CD8-positive, alpha-beta memory T cell (primary cell): ENCODE results near the gene CTNNA1. TPM values are rescaled to one million over a fixed set of nuclear protein-coding genes. Genes with fewer than 3 reads are reported as not detected.
"Not testable (repeated sequence)": the region's sequence is repeated elsewhere in the genome, so short reads cannot be mapped to it uniquely, and the experiment has no call there.

Experiments used
- CTCF ChIA-PET: fragments of 350-600 bp; sonication (Branson Sonifier 250); formaldehyde crosslinking; loops from one replicate; lab custom pipeline; 2021; ENCODE audit warnings: antibody characterized with exemption; lab: Charles Lee
- POLR2A ChIA-PET: fragments of 350-600 bp; sonication (Branson Sonifier 250); formaldehyde crosslinking; loops from one replicate; lab custom pipeline; 2021; ENCODE audit warnings: antibody characterized with exemption; lab: Charles Lee
- DNase-seq, 5 donors: peaks; one replicate each; pipeline versions ENCODE4 v3.0.0 to v3.0.0-alpha.2; 2020 to 2022; ENCODE audit warnings: mixed read lengths in 1 of 5
- H3K27ac ChIP-seq: one replicate; pipeline ENCODE4 v1.7.0; 2013; ENCODE audit warnings: low read depth, mild to moderate bottlenecking, low read length, moderate library complexity
- H3K27me3 ChIP-seq: 2 replicates; pipeline ENCODE4 v1.7.0; 2013; ENCODE audit warnings: low read length, mild to moderate bottlenecking; ENCODE audit not compliant: insufficient read depth, poor library complexity, severe bottlenecking
- H3K36me3 ChIP-seq: 2 replicates; pipeline ENCODE4 v1.7.0; 2013; ENCODE audit warnings: mild to moderate bottlenecking, low read length, moderate library complexity; ENCODE audit not compliant: insufficient read depth
- H3K4me1 ChIP-seq: 2 replicates; pipeline ENCODE4 v1.7.0; 2013; ENCODE audit warnings: mild to moderate bottlenecking, low read length, moderate library complexity; ENCODE audit not compliant: insufficient read depth
- H3K4me3 ChIP-seq: 2 replicates; pipeline ENCODE4 v1.7.0; 2013; ENCODE audit warnings: mild to moderate bottlenecking, low read length
- H3K9me3 ChIP-seq: 2 replicates; pipeline ENCODE4 v1.7.0; 2013; ENCODE audit warnings: mild to moderate bottlenecking, low read length
- H3K27ac Mint-ChIP-seq, 8 donors: one replicate each; pipeline ENCODE4 v1.8.0; 2020 to 2021; ENCODE audit warnings: mixed read lengths in 8 of 8, mild to moderate bottlenecking in 6 of 8, inconsistent platforms in 3 of 8, moderate library complexity in 3 of 8
- H3K27me3 Mint-ChIP-seq, 2 donors: one replicate each; pipeline ENCODE4 v1.8.0; 2020 to 2021; ENCODE audit warnings: mixed read lengths in 2 of 2, mild to moderate bottlenecking in 1 of 2, moderate library complexity in 1 of 2
- H3K36me3 Mint-ChIP-seq, 3 donors: one replicate each; pipeline ENCODE4 v1.8.0; 2020 to 2021; ENCODE audit warnings: mixed read lengths in 3 of 3, inconsistent platforms in 1 of 3, mild to moderate bottlenecking in 1 of 3
- H3K4me1 Mint-ChIP-seq, 3 donors: one replicate each; pipeline ENCODE4 v1.8.0; 2020 to 2021; ENCODE audit warnings: mixed read lengths in 3 of 3, inconsistent platforms in 1 of 3, mild to moderate bottlenecking in 1 of 3
- H3K4me3 Mint-ChIP-seq, 7 donors: one replicate each; pipeline ENCODE4 v1.8.0; 2020 to 2021; ENCODE audit warnings: mixed read lengths in 7 of 7, mild to moderate bottlenecking in 6 of 7, moderate library complexity in 4 of 7, inconsistent platforms in 2 of 7
- H3K9me3 Mint-ChIP-seq, 5 donors: one replicate each; pipeline ENCODE4 v1.8.0; 2020 to 2022; ENCODE audit warnings: mixed read lengths in 5 of 5, mild to moderate bottlenecking in 3 of 5, moderate library complexity in 2 of 5, inconsistent platforms in 1 of 5
- polyA plus RNA-seq: library from polyadenylated mRNA; unstranded; fragments of 300-500 nt; fragmentation: Illumina TruSeq; gene quantifications from one replicate; pipeline ENCODE4 v1.2.3, GENCODE V29; 2021
- total RNA-seq, 2 experiments: library from RNA; stranded (reverse); gene quantifications; one replicate each; pipeline ENCODE4 v1.2.3, GENCODE V29; 2021

The CTNNA1 gene
- total and polyA plus RNA-seq, 3 experiments from 2014 or later: 6.5 to 97.2 (median 89.0) TPM

DNA sequence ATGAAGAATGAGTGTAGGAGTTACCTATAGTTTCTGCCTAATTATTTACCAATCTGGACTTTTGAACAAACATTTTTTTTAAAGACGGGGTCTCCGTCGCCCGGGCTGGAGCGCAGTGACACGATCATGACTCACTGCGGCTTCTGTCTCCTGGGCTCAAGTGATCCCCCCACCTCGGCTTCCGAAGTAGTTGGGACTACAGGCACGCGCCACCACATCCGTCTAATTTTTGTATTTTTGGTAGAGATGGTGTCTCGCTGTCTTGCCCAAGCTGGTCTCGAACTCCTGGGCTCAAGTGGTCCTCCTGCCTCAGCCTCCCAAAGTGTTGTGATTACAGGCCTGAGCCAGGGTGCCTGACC lies 1.5 kb downstream of the CTNNA1 start:
- Mint-ChIP-seq H3K27me3 (peaks cover 5 to 29% of the 10 kb centered on the region in 2 donors), H3K36me3 (peaks cover 0 to 17% (median 15%) of the 10 kb centered on the region in 3 donors), H3K4me3 (peak overlapping the region; percentile 32 to 82 (median 71)), H3K27ac (no peak overlapping the region), H3K9me3 (peaks cover 0 to 14% (median 2%) of the 10 kb centered on the region in 5 donors), H3K4me1 (peaks cover 10 to 29% (median 26%) of the 10 kb centered on the region in 3 donors)
- ChIA-PET CTCF (no interaction called here), POLR2A (no interaction called here)
- Histone ChIP-seq H3K27me3 (peaks cover 10% of the 10 kb centered on the region), H3K4me3 (no peak overlapping the region), H3K4me1 (peaks cover 6% of the 10 kb centered on the region), H3K9me3 (no peaks in the 10 kb centered on the region), H3K36me3 (no peaks in the 10 kb centered on the region), H3K27ac (no peak overlapping the region)
- no peak for DNase-seq

DNA sequence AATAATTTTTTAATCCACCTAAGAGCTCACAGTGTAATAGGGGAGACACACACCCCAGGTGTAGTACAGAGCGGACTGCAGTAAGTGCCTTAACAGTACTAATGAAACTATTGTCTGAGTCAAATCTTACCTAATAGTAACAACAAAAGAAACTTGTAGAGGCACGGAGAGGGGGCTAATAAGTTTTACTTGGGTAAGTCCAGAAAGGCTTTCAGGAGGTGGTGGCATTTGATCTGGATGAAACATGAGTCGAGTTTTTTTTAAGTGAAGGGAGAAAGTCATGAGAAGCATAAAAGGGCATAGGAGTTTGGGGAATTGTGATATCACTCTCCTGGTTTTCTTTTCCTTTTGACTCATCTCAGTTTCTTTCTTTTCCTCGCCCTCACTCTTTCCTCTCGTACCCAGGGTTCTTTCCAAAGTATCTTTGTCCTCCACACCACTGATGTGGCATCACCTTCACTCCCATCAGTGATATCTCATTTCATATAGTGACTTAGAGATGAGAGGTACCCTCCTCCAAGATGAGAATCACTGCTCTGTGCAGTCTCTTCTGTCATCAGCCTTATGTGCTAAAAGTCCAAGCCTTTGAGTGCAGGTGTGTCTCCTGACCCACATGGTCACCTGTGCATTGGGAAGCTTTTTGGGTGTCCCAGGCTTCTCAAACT lies 2.0 kb downstream of the CTNNA1 start:
- H3K4me3 Mint-ChIP-seq: peak overlapping the region in 6 of 7 donors; percentile 32 to 82 (median 69)
- peaks cover 5 to 29% of the 10 kb centered on the region in 2 donors for H3K27me3 Mint-ChIP-seq
- Histone ChIP-seq H3K27ac (no peak overlapping the region), H3K36me3 (no peaks in the 10 kb centered on the region), H3K27me3 (peaks cover 10% of the 10 kb centered on the region), H3K9me3 (no peaks in the 10 kb centered on the region), H3K4me1 (peaks cover 6% of the 10 kb centered on the region), H3K4me3 (no peak overlapping the region)
- ChIA-PET POLR2A (no interaction called here), CTCF (no interaction called here)
- peak overlapping the region in 1 of 8 donors; percentile 7 for H3K27ac Mint-ChIP-seq
- peaks cover 0 to 17% (median 15%) of the 10 kb centered on the region in 3 donors for H3K36me3 Mint-ChIP-seq
- peaks cover 10 to 29% (median 26%) of the 10 kb centered on the region in 3 donors for H3K4me1 Mint-ChIP-seq
- no peak for DNase-seq
- H3K9me3 Mint-ChIP-seq: peaks cover 0 to 14% (median 2%) of the 10 kb centered on the region in 5 donors

DNA sequence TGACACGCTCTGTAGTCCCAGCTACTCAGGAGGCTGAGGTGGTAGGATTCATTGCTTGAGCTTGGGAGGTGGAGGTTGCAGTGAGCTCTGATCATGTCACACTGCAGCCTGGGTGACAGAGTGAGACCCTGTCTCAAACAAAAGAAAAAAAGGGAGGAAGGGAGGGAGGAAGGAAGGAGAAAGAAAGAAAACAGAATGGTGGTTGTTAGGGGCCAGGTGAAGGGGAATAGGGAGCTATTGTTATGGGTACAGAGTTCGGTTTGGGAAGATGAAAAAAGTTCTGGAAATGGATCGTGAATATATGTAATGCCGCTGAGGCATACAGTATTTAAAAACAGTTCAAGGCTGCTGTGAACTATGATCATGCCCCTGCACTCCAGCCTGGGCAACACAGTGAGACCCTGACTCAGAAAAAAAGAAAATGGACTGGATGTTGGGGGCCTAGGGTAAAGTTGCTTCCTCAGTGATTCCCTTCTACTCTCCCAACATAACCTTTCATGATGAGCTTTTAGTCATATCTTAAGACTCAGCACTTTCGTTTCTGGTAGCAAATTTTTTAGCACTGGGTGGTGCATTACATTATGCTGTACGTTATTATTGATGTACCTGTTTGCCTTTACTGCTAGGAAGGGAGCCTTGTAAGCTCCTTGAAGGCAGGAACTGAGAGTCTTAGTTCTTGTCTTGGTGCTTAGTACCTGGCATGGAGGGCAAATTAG lies 4.0 kb downstream of the CTNNA1 start:
- ChIA-PET POLR2A (interaction anchor here (0.6 kb wide), 1 partner anchor 35 kb away, joined by 4 read pairs; no protein-coding TSS in a partner anchor), CTCF (no interaction called here)
- Mint-ChIP-seq H3K4me3 (peak overlapping the region in 2 of 7 donors; percentile 23 to 26), H3K27me3 (peaks cover 5 to 31% of the 10 kb centered on the region in 2 donors), H3K36me3 (peaks cover 0 to 17% (median 17%) of the 10 kb centered on the region in 3 donors), H3K9me3 (peaks cover 0 to 14% (median 2%) of the 10 kb centered on the region in 5 donors), H3K27ac (no peak overlapping the region), H3K4me1 (peaks cover 22 to 42% (median 38%) of the 10 kb centered on the region in 3 donors)
- Histone ChIP-seq H3K4me1 (peaks cover 19% of the 10 kb centered on the region), H3K27ac (no peak overlapping the region), H3K4me3 (no peak overlapping the region), H3K36me3 (no peaks in the 10 kb centered on the region), H3K27me3 (peaks cover 10% of the 10 kb centered on the region), H3K9me3 (no peaks in the 10 kb centered on the region)
- DNase-seq: no peak

DNA sequence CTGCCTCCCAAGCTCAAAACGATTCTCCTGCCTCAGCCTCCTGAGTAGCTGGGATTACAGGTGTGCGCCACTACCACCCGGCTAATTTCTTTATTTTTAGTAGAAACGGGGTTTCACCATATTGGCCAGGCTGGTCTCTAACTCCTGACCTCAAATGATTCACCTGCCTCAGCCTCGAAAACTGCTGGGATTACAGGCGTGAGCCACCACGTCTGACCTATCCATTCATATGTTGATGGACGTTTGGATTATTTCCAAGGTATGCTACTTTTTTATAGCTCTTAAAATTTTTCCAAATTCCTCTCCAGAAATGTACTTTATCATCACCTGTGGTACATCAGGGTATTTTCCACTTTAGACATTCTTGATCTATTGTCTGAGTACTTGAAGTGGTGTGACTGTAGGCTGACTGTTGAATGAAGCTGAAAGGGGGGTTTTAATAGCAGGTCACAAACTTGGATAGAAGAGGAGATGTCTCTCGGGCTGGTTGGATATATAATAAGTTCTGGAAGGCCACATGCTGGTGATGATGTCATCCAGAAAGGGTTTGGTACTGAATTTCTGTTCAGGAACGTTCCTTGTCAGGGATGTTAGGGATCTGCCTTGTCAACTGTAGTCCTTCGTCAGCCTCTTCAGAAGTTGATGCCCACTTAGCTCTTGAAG lies 7.4 kb downstream of the CTNNA1 start:
- ChIA-PET POLR2A (interaction anchor here (0.6 kb wide), 1 partner anchor 40 kb away, joined by 6 read pairs; no protein-coding TSS in a partner anchor), CTCF (no interaction called here)
- Mint-ChIP-seq H3K9me3 (peaks cover 0 to 14% (median 2%) of the 10 kb centered on the region in 5 donors), H3K4me3 (peak overlapping the region in 2 of 7 donors; percentile 18 to 23), H3K27me3 (peaks cover 5 to 22% of the 10 kb centered on the region in 2 donors), H3K4me1 (peaks cover 16 to 26% (median 19%) of the 10 kb centered on the region in 3 donors), H3K27ac (peak overlapping the region in 1 of 8 donors; percentile 25), H3K36me3 (peaks cover 0 to 17% (median 15%) of the 10 kb centered on the region in 3 donors)
- no peak for DNase-seq
- H3K4me3 ChIP-seq: no peak overlapping the region
- no peak overlapping the region for H3K27ac ChIP-seq
- peaks cover 12% of the 10 kb centered on the region for H3K4me1 ChIP-seq
- H3K27me3 ChIP-seq: no peaks in the 10 kb centered on the region
- no peaks in the 10 kb centered on the region for H3K36me3 ChIP-seq
- H3K9me3 ChIP-seq: no peaks in the 10 kb centered on the region

DNA sequence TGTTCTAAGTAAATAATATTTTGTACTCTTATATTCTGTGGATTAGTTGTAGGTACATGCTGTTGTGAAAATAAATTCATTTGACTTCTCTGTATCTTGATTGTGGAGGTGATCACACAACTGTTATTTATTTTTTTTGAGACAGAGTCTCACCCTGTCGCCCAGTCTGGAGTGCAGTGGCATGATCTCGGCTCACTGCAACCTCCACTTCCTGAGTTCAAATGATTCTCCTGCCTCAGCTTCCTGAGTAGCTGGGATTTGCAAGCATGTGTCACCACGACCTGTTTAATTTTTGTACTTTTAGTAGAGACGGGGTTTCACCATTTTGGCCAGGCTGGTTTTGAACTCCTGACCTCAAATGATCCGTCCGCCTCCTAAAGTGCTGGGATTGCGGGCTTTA lies 7.9 kb downstream of the CTNNA1 start:
- peaks cover 12% of the 10 kb centered on the region for H3K4me1 ChIP-seq
- H3K9me3 Mint-ChIP-seq: peaks cover 0 to 14% (median 2%) of the 10 kb centered on the region in 5 donors
- H3K4me3 Mint-ChIP-seq: peak overlapping the region in 3 of 7 donors; percentile 10 to 23 (median 18)
- peaks cover 5 to 20% of the 10 kb centered on the region in 2 donors for H3K27me3 Mint-ChIP-seq
- DNase-seq, H3K4me3 ChIP-seq, H3K27me3 ChIP-seq, H3K36me3 ChIP-seq, H3K27ac ChIP-seq, CTCF ChIA-PET, H3K9me3 ChIP-seq: not testable (repeated sequence)
- H3K4me1 Mint-ChIP-seq: peaks cover 17 to 29% (median 22%) of the 10 kb centered on the region in 3 donors
- peak overlapping the region in 3 of 8 donors; percentile 6 to 25 (median 9) for H3K27ac Mint-ChIP-seq
- POLR2A ChIA-PET: interaction anchor here (0.6 kb wide), 1 partner anchor 41 kb away, joined by 6 read pairs; no protein-coding TSS in a partner anchor
- H3K36me3 Mint-ChIP-seq: peaks cover 0 to 17% (median 15%) of the 10 kb centered on the region in 3 donors

DNA sequence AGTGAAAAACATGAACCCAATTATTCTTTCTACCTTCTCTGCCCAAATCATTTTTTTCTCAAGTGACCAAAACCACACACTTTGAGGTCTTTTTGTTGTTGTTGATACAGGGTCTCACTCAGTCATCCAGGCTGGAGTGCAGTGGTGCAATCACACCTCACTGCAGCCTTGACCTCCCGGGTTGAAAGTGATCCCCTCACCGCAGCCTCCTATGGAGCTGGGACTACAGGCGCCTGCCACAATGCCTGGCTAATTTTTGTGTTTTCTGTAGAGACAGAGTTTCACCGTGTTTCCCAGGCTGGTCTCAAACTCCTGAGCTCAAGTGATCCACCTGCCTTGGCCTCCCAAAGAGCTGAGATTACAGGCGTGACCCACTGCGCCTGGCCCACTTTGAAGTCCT lies 8.4 kb downstream of the CTNNA1 start:
- H3K4me3 Mint-ChIP-seq: peak overlapping the region in 1 of 7 donors; percentile 40
- H3K27me3 Mint-ChIP-seq: peaks cover under 1 to 22% of the 10 kb centered on the region in 2 donors
- peaks cover 12% of the 10 kb centered on the region for H3K4me1 ChIP-seq
- H3K9me3 ChIP-seq, H3K27ac Mint-ChIP-seq, CTCF ChIA-PET, H3K27me3 ChIP-seq, DNase-seq, POLR2A ChIA-PET, H3K4me3 ChIP-seq, H3K36me3 ChIP-seq, H3K27ac ChIP-seq: not testable (repeated sequence)
- peaks cover 0 to 14% (median under 1%) of the 10 kb centered on the region in 5 donors for H3K9me3 Mint-ChIP-seq
- peaks cover 20 to 32% (median 25%) of the 10 kb centered on the region in 3 donors for H3K4me1 Mint-ChIP-seq
- peaks cover 0 to 13% (median 12%) of the 10 kb centered on the region in 3 donors for H3K36me3 Mint-ChIP-seq

DNA sequence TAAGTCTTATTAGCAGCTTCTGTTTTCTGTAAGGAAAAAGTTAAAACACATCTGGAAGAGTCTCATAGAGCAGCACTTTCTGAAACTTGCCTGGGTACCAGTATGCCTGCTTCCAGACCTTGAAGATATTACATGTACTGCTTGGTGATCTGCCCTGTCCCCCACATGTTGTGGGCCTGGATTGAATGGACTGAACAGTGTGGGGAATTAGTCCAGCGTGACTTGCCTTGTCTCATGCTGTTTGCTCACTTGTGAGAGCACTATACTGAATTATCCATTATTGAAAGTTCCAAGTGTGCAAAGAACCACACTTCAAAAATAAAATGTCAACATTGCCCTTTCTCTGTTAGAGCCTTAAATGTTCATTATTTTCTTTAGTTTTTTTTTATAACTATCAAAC lies 8.9 kb downstream of the CTNNA1 start:
- Mint-ChIP-seq H3K27ac (no peak overlapping the region), H3K9me3 (peaks cover 0 to 14% (median 0%) of the 10 kb centered on the region in 5 donors), H3K36me3 (peaks cover 0 to 13% (median 12%) of the 10 kb centered on the region in 3 donors), H3K4me3 (no peak overlapping the region), H3K27me3 (peaks cover 0 to 21% of the 10 kb centered on the region in 2 donors), H3K4me1 (peaks cover 20 to 31% (median 25%) of the 10 kb centered on the region in 3 donors)
- H3K9me3 ChIP-seq: no peaks in the 10 kb centered on the region
- H3K27ac ChIP-seq: no peak overlapping the region
- ChIA-PET CTCF (no interaction called here), POLR2A (no interaction called here)
- no peak for DNase-seq
- H3K36me3 ChIP-seq: no peaks in the 10 kb centered on the region
- peaks cover 12% of the 10 kb centered on the region for H3K4me1 ChIP-seq
- H3K4me3 ChIP-seq: no peak overlapping the region
- no peaks in the 10 kb centered on the region for H3K27me3 ChIP-seq
